ENCODE data around the gene BEST1.

BEST1 gene

GRCh38 chr11:61916737-61917333 lies 33.3 kb upstream of the BEST1 start:
- DNase-seq (ENCODE audit: low spot score): peak; percentile 52

DNA sequence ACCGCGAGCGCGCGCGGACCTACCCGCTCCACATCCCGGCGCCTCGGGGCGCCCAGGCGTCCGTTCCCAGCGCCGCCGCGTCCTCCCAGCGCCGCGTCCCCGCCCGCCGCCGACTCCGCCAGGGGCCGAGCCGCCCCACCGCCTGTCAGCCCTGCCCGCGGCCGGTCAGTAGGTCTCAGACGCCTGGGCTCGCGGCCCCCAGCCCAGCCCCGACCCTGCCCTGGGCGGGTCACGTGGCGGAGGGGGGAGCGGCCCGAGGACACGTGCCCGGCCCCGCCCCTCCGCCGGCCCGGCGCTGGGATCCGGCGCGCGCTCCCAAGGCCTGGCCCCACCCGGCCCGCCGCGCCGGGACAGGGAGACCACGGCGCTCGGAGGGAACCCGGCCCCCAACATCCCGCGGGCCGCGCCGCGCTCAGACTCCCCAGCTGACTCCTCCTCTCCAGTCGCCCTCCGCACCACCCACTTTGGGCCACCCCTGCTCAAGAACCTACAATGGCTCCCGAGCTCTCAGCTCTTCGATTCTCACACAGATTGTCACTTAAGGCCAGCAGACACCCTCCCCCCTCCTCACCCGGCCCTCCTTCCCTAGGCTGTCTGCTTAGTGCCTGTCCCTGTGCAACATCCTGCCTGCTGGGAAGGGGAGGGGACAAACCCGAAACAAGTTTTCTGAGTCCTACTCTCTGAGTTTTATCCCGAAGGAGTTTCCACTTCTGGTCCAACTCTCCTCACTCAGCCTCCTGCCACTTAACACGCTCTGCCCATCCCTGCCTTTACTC lies 32.6 kb upstream of the BEST1 start, which contains the start of gene RAB3IL1:
TSS of gene RAB3IL1 (minus strand) at position 233 of the 776 bp plus-strand sequence. CDS start at position 34, 199 bp downstream.
- peak; percentile 82 for DNase-seq (ENCODE audit: low spot score)

- no peak for DNase-seq (ENCODE audit: low spot score)
Observed at GRCh38 chr11:61918251-61918937, 31.8 kb upstream of the BEST1 start.

DNA sequence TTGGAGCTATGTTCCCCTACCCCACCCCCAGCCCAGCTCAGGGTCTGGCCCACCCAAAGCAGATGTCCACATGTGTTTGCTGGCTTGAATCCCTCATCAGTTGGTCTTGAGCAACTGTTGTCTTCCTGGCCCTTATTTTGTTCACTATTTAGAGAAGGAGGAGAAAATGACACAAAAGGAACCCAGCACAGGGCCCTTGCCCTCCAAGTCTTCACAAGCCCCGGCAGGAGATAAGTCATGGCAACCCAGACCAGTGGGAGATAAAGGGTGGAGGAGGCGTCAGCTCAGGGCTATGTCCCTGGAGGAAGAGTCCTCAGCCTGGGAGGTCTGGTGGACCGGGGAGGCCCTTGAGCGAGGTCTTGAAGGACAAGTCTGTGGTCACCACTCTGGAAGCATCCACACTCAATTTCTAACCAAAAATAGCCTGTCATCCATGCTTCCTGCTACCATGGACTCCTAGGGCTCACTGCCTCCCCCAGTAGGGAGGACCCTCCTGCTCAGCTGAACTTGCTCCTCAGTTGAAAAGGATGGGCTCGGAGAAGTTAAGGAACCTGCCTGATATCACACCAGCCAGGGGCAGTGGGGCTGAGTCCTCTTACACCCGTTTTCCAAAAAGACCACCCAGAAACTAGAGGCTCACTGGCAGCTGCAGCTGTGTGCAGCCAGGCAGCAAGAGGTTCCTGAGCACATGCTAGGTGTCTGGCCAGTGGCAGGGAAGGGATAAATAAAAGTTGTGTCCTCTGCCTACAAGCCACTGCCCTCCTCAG lies 31.0 kb upstream of the BEST1 start:
- no peak for DNase-seq (ENCODE audit: low spot score)

DNA sequence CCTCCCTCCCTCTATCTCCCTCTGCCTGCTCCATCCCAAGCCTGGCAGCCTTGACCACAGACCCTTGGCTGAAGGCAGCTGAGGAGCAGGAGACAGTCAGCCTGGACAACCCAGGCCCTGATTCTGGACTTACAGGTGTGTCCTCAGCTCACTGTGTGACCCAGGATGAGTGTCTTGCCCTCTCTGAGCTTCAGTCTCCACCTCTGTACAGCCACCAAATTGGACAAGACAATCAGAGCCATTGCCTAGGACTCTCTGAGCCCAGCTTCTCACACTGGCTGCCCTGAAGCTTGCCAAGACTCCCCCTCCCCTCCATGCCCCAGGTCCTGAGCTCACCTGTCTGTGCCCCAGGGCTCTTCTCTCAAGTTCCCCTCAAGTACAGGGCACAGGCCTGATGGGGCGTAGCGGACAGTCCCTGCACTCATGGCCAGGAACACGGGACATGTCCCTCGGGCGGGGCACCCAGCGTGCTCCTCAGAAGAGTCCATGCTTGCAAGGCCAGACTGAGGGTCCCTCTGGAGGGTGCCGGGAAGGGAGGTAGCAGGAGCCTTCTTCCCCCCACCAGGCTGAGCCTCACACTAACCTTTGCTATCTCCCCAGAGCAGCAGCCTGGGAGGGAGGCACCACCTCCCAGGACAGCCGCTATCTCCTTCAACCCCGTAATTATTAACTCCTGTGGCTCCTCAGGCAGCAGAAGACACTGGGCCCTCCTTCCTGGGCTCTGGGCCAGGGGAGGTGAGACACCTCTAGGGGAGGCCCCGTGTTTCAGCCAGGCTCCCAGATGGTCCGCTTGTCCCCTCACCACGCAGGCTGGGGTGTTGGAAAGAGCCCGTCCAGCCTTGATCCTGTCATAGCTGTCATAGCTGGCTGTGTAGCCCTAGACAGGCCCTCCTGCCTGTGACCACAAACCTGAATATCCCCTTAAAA lies 30.2 kb upstream of the BEST1 start:
- peak; percentile 43 for DNase-seq (ENCODE audit: low spot score)

- DNase-seq (ENCODE audit: low spot score): no peak
Observed at GRCh38 chr11:61921446-61921845, 28.7 kb upstream of the BEST1 start.

DNA sequence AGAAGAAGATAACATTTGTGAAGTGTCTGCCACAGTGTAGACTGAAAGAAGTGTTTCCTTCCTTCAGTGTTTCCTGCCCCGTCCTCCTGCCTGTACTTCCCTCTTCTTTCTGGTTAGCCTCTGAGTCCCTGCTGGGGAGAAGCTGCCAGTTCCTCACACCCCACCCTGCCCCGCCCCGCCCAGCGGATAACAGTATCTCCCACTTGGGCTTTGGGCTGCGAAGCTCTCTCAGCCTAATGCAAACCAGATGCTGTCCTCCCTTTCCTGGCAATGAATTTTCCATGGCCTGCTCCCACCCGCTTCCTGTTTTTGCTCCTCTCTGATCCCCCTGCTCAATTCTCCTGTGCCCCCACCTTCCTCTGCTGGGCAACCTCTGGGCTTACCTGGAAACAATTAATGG lies 27.6 kb upstream of the BEST1 start:
- DNase-seq (ENCODE audit: low spot score): no peak

- peak; percentile 72 for DNase-seq (ENCODE audit: low spot score)
Observed at GRCh38 chr11:61923166-61924063, 26.7 kb upstream of the BEST1 start.

DNA sequence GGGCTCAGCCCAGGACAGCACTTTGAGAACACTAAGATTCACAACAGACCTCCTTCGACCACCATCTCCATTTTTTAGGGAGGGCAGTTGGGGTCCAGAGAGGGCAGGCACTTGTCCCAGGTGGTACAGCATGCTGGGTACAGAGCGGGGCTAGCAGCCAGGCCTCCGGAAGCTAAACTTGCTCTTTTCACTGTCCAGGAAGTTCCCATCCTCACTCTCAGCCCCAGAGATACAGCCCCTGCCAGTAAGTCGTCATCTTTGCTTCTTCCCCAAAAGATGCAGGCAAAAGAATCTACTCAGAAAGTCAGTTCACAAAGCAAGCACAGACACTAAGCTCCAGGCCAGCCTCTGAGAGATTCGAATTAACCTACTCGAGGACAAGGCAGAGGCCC lies 26.1 kb upstream of the BEST1 start:
- DNase-seq (ENCODE audit: low spot score): no peak

DNA sequence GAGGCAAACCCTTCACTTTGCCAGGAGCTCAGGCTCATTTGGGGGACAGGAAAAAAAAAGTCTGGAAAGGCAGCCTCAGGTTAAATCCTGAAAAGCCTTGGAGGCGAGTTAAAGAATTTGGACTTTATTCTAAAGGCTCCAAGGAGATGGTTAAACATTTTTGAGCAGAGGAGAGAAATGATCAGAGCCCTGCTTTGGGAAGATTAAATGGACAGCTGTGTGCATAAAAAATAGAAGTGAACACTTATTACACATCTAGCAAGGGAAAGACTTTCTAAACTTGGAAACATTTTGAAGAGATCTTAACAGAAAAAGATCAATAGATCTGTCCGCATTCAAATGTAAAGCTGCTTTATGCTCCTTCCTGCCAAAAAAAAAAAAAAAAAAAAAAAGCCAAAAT lies 24.4 kb upstream of the BEST1 start:
- no peak for DNase-seq (ENCODE audit: low spot score)

DNA sequence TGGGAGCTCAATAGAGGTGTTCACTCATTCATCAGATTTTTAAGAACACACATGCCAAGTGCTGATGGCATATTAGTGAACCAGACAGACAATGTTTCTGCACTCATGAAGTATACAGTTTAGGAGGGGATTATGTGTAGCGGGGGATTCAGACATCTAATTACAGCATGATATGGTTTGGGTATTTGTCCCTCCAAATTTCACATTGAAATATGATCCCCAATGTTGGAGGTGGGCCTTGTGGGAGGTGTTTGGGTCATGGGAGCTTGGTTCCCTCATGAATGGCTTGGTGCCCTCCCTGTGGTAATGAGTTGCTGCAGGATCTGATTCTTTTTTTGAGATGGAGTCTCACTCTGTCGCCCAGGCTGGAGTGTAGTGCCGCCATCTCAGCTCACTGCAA lies 23.9 kb upstream of the BEST1 start:
- no peak for DNase-seq (ENCODE audit: low spot score)

DNA sequence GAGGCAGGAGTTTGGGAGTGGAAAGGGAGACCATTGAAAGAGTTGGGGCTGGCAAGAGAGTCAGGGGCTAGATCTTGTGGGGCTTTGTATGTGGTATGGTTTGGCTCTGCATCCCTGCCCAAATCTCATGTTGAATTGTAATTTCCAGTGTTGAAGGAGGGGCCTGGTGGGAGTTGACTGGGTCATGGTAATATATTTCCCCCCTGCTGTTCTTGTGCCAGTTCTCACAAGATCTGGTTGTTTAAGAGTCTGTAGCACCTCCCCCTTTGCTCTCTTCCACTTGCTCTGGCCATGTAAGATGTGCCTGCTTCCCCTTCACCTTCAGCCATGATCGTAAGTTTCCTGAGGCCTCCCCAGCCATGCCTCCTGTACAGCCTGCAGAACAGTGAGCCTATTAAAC lies 22.6 kb upstream of the BEST1 start:
- DNase-seq (ENCODE audit: low spot score): no peak

DNA sequence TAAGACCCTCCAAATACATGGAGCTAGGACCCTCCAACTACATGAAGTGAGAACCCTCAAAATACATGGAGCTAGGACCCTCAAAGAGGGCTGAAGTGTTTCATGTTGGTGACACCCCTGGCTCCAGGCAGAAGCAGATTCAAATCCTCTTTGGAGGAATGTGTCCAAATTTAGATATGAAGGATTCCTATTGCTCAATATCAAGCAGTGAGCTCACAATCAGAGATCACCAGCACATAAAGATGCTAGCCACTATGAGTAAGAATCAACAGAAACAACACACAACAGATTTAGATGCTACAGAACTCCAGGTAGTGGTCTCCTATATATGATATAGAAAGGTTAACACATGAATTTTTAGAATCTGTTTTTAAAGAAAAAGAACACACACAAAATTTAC lies 21.5 kb upstream of the BEST1 start:
- no peak for DNase-seq (ENCODE audit: low spot score)

DNA sequence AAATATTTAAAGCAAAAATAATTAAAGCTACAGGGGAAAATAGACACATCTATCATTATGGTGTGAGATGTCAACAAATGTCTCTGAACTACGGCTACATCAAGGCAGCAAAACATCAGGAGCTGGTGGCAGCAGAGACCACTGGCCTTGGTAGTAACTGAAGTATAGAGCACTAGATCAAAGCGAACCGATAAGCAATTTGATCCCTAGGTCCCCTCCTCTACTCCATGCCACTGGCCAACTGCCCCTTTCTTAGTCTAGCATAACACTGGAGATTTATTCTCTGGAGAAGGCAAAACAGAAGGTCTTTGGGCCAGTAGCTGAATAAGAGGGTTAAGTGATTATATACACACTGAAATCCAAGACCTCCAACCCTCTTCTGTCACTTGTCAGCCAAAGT lies 19.2 kb upstream of the BEST1 start:
- DNase-seq (ENCODE audit: low spot score): no peak

DNA sequence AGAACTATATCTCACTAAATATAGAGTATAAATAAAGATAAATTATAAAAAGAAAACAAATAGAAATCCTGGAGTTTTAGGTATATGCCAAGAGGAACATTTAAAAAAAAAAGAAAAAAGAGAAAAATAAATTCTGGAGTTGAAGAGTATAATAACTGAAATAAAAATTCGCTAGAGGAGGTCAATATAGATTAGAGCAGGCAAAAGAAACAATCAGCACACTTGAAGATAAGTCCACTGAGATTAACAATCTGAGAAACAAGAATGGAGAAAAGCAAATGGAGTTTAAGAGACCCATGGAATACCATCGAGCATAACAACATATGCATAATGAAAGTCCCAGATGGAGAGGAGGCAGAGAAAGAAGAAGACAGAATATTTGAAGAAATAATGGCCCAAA lies 14.3 kb upstream of the BEST1 start:
- DNase-seq (ENCODE audit: low spot score): no peak

- DNase-seq (ENCODE audit: low spot score): no peak
Observed at GRCh38 chr11:61940466-61940865, 9.7 kb upstream of the BEST1 start.

GRCh38 chr11:61945191-61945590 lies 5.0 kb upstream of the BEST1 start:
- no peak for DNase-seq (ENCODE audit: low spot score)

DNA sequence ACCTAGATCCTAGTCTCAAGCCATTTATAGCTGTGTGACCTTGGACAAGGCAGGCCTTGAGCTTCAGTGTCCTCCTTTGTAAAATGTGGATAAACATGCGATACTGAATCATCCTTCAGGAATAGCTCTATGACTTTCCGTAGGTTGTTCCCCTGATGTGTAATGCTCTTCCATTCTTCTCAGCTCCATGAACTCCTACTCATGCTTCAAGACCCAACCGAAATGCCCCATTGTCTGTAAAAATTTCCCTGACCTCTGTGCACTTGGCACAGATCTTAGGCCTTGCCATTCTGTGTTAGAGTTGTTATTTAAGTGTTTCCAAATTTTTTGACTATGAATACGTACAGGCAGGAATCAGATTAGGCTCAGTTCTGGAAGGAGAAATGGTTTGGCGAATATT lies 3.3 kb upstream of the BEST1 start:
- DNase-seq (ENCODE audit: low spot score): no peak

DNA sequence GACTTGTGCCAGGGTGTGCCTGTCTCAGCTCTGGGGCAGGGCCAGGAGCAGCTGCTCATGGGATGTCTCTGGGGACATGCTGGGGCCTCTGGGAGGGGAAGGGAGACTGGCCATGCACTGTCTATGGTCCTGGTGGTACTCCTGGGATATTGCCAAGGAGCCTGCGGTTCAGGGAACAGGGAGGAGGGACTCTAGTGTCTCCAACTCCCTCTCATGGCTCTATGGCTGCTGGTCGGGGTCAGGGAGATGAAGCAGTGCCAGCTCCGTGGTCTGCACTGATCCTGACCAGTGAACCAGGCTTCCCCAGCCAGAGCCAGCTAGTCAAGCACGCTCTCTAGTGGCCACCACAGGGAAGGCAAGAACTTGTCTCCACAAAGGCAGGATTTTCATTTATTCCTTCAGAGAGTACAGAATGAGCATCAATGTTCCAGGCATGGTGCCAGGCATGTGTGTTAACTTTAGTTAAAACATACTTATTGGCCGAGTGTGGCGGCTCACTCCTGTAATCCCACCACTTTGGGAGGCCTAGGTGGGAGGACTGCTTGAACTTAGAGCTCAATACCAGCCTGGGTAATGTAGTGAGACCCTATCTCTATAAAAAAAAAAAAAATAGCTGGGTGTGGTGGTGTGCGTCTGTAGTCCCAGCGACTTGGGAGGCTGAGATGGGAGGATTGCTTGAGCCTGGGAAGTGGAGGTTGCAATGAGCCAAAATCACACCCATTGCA lies 2.5 kb upstream of the BEST1 start:
- DNase-seq (ENCODE audit: low spot score): peak; percentile 90

- DNase-seq (ENCODE audit: low spot score): no peak
Observed at GRCh38 chr11:61948505-61948904, 1.6 kb upstream of the BEST1 start.
